Mesenchymal stem cell (in vitro differentiated cells and primary cell): Measurements from ENCODE around the gene PDE11A. TPM values are rescaled to one million over a fixed set of nuclear protein-coding genes. Genes with fewer than 3 reads are reported as not detected.
A peak's percentile ranks its signal among the peaks of the same experiment; 100 is the strongest.

Experiments used
- DNase-seq: peaks from one replicate; pipeline ENCODE4 v3.0.0-alpha.2; 2013
- H2AFZ ChIP-seq: one replicate; pipeline ENCODE4 v1.6.1; 2013; ENCODE audit warnings: low read depth, mild to moderate bottlenecking, control low read depth, inconsistent platforms, low read length, moderate library complexity
- H2AK5ac ChIP-seq: 2 replicates; pipeline ENCODE4 v1.6.1; 2013; ENCODE audit warnings: low read length, moderate library complexity, mild to moderate bottlenecking, inconsistent platforms; ENCODE audit not compliant: severe bottlenecking
- H2BK120ac ChIP-seq: one replicate; pipeline ENCODE4 v1.6.1; 2013; ENCODE audit warnings: low read depth, mild to moderate bottlenecking, inconsistent platforms, low read length, moderate library complexity
- H2BK12ac ChIP-seq, 2 experiments: one replicate each; pipeline ENCODE4 v1.6.1; 2013; ENCODE audit warnings: inconsistent platforms in 2 of 2, low read length in 2 of 2, mild to moderate bottlenecking in 2 of 2, moderate library complexity in 2 of 2, control low read depth in 1 of 2
- H2BK15ac ChIP-seq: one replicate; pipeline ENCODE4 v1.6.1; 2013; ENCODE audit warnings: mild to moderate bottlenecking, low read depth, inconsistent platforms; ENCODE audit not compliant: poor library complexity, severe bottlenecking
- H2BK5ac ChIP-seq: 2 replicates; pipeline ENCODE4 v1.6.1; 2013; ENCODE audit warnings: low read depth, mild to moderate bottlenecking, low read length, control low read depth, inconsistent platforms; ENCODE audit not compliant: poor library complexity, severe bottlenecking
- H3K14ac ChIP-seq, 2 experiments: one replicate each; pipeline ENCODE4 v1.6.1; 2013; ENCODE audit warnings: inconsistent platforms in 2 of 2, low read length in 2 of 2, control low read depth in 1 of 2, mild to moderate bottlenecking in 1 of 2, moderate library complexity in 1 of 2
- H3K18ac ChIP-seq, 2 experiments: one replicate each; pipeline ENCODE4 v1.6.1; 2013; ENCODE audit warnings: inconsistent platforms in 2 of 2, low read length in 2 of 2, control low read depth in 1 of 2, low read depth in 1 of 2, mild to moderate bottlenecking in 1 of 2
- H3K23ac ChIP-seq, 2 experiments: one replicate each; pipeline ENCODE4 v1.6.1; 2013; ENCODE audit warnings: inconsistent platforms in 2 of 2, low read length in 2 of 2, mild to moderate bottlenecking in 2 of 2, moderate library complexity in 2 of 2, control low read depth in 1 of 2
- H3K27ac ChIP-seq: 2 replicates; pipeline ENCODE4 v1.5.1; 2013; ENCODE audit warnings: mild to moderate bottlenecking, moderate library complexity, low read length, control low read depth, inconsistent platforms; ENCODE audit not compliant: poor library complexity, severe bottlenecking
- H3K27me3 ChIP-seq, 2 experiments: 2 replicates each; pipeline versions ENCODE4 v1.6.1 to v1.7.0; 2013; ENCODE audit warnings: low read length in 2 of 2, mild to moderate bottlenecking in 2 of 2, moderate library complexity in 2 of 2, control low read depth in 1 of 2, inconsistent platforms in 1 of 2; ENCODE audit not compliant: control insufficient read depth in 1 of 2, insufficient read depth in 1 of 2
- H3K36me3 ChIP-seq, 2 experiments: 2 replicates each; pipeline versions ENCODE4 v1.6.1 to v1.7.0; 2013; ENCODE audit warnings: low read length in 2 of 2, control low read depth in 1 of 2, inconsistent platforms in 1 of 2, low read depth in 1 of 2, mild to moderate bottlenecking in 1 of 2; ENCODE audit not compliant: insufficient read depth in 2 of 2, control insufficient read depth in 1 of 2
- H3K4ac ChIP-seq, 2 experiments: one replicate each; pipeline ENCODE4 v1.6.1; 2013; ENCODE audit warnings: inconsistent platforms in 2 of 2, low read length in 2 of 2, mild to moderate bottlenecking in 2 of 2, moderate library complexity in 2 of 2, control low read depth in 1 of 2, low read depth in 1 of 2
- H3K4me1 ChIP-seq: 2 replicates; pipeline ENCODE4 v1.6.1; 2013; ENCODE audit warnings: low read depth, low read length, control low read depth; ENCODE audit not compliant: control insufficient read depth, insufficient read depth
- H3K4me2 ChIP-seq: 2 replicates; pipeline ENCODE4 v1.6.1; 2013; ENCODE audit warnings: low read length, mild to moderate bottlenecking, inconsistent platforms; ENCODE audit not compliant: poor library complexity, severe bottlenecking
- H3K4me3 ChIP-seq, 2 experiments: 2 replicates each; pipeline versions ENCODE4 v1.5.1 to v1.7.0; 2013; ENCODE audit warnings: low read length in 2 of 2, mild to moderate bottlenecking in 2 of 2, control low read depth in 1 of 2, low read depth in 1 of 2; ENCODE audit not compliant: insufficient read depth in 1 of 2
- H3K79me1 ChIP-seq: replicated peaks from 2 replicates; pipeline ENCODE4 v1.6.1; 2013; ENCODE audit warnings: mild to moderate bottlenecking, control low read depth, low read length, inconsistent platforms; ENCODE audit not compliant: poor library complexity, severe bottlenecking
- H3K9ac ChIP-seq: 2 replicates; pipeline ENCODE4 v1.7.0; 2013; ENCODE audit warnings: mild to moderate bottlenecking, low read length, moderate library complexity
- H3K9me3 ChIP-seq: 2 replicates; pipeline ENCODE4 v1.7.0; 2013; ENCODE audit warnings: mild to moderate bottlenecking, low read length; ENCODE audit not compliant: control insufficient read depth
- H4K8ac ChIP-seq: one replicate; pipeline ENCODE4 v1.6.1; 2013; ENCODE audit warnings: inconsistent platforms, mild to moderate bottlenecking, low read length, moderate library complexity
- H4K91ac ChIP-seq: one replicate; pipeline ENCODE4 v1.6.1; 2013; ENCODE audit warnings: mild to moderate bottlenecking, low read length, inconsistent platforms
- WGBS: methylation state at CpG from one replicate; pipeline ENCODE4 v1.1.7; 2013; ENCODE audit warnings: mixed read lengths; 5-methylcytosine and 5-hydroxymethylcytosine counted together
- polyA plus RNA-seq, 2 experiments: library from polyadenylated mRNA; stranded (reverse); fragments of 200-250 nt; gene quantifications; one replicate each; pipeline ENCODE4 v1.2.3, GENCODE V29; 2013

The PDE11A gene
- polyA plus RNA-seq (2013, experiment 1 of 2): 0.47 TPM
- 0.42 TPM for polyA plus RNA-seq (2013, experiment 2 of 2)

GRCh38 chr2:178072383-178073301 is at the start of gene PDE11A:
Gene PDE11A, minus strand, starts transcription at chr2:178072777. Its CDS starts 340 bp downstream, at chr2:178072437.
- WGBS: 3% methylated on average over 40 of the region's 44 CpGs

DNA sequence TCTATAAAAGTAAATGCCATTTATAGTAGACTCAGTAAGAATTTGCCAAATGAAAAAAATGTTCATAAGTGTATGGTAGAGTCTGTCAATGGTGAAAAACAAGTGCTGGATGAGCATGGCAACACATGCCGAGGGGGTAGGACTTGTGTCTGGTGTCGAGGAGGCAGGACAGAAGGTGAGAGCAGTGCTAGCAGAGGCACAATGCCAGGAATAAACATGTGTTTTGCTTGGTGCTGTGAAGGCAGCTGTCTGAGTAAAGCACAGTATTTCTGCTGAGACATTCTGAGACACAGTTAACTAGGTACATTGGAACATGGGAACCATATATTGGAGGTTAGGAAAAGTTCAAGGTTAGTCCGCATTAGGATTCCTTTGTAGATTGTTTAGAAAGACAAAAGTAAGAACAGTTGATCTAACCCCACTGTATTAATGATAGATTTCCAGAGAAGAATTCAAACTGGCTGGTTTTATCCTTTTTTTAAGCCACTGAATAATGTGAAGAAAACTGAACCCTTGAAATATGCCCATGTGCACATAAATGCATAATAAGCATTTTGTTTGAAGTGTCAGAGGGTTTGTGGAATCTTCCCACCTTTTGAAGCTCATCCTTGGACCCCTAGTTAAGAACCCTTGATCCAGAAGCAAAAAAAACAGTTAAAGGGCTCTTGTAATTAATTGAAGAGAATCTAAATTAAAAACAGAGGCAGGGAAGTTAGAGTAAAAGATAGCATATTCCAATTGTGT is 46.8 kb upstream of the PDE11A start:
- H2AK5ac ChIP-seq: no peak overlapping the region
- H3K36me3 ChIP-seq: peaks cover under 1 to 79% of the 10 kb centered on the region in 2 experiments
- no peak overlapping the region for H3K9ac ChIP-seq

More at GRCh38 chr2:178072383-178073301, at the start of gene PDE11A:
- H2BK5ac ChIP-seq: no peak within 1 kb of the TSS
- H2AFZ ChIP-seq: peak within 1 kb of the TSS; percentile 98
- H3K4me1 ChIP-seq: peaks cover 8% of the 10 kb centered on the region
- H3K4me3 ChIP-seq: peak within 1 kb of the TSS; percentile 57 to 83
- H3K14ac ChIP-seq: peak within 1 kb of the TSS in 1 of 2 experiments; percentile 58
- no peak within 1 kb of the TSS for H2AK5ac ChIP-seq
- peak; percentile 88 for DNase-seq
- H3K27ac ChIP-seq: peak within 1 kb of the TSS; percentile 24
- H3K36me3 ChIP-seq: no peaks in the 10 kb centered on the region
- H3K27me3 ChIP-seq: peaks cover 0 to 12% of the 10 kb centered on the region in 2 experiments
- H3K79me1 ChIP-seq: no peaks in the 10 kb centered on the region
- peak within 1 kb of the TSS; percentile 38 for H4K8ac ChIP-seq
- no peak within 1 kb of the TSS for H2BK120ac ChIP-seq
- peak within 1 kb of the TSS; percentile 79 for H3K4me2 ChIP-seq
- peak within 1 kb of the TSS; percentile 86 for H3K9ac ChIP-seq
- H3K9me3 ChIP-seq: no peaks in the 10 kb centered on the region
- H2BK12ac ChIP-seq: peak within 1 kb of the TSS; percentile 46 to 70
- H2BK15ac ChIP-seq: no peak within 1 kb of the TSS
- peak within 1 kb of the TSS; percentile 47 to 63 for H3K18ac ChIP-seq
- no peak within 1 kb of the TSS for H4K91ac ChIP-seq
- H3K23ac ChIP-seq: no peak within 1 kb of the TSS
- H3K4ac ChIP-seq: peak within 1 kb of the TSS in 1 of 2 experiments; percentile 47

GRCh38 chr2:178117725-178118124 is 45.1 kb upstream of the PDE11A start:
- no peak overlapping the region for H3K9ac ChIP-seq
- no peak overlapping the region for H2BK15ac ChIP-seq
- peaks cover 0 to 63% of the 10 kb centered on the region in 2 experiments for H3K36me3 ChIP-seq
- no peak overlapping the region for H4K91ac ChIP-seq
- H3K79me1 ChIP-seq: peaks cover 10% of the 10 kb centered on the region
- no peak overlapping the region for H3K4ac ChIP-seq
- no peak overlapping the region for H3K14ac ChIP-seq
- H3K27me3 ChIP-seq: no peaks in the 10 kb centered on the region
- H2AFZ ChIP-seq: no peak overlapping the region
- no peak overlapping the region for H4K8ac ChIP-seq
- H3K4me3 ChIP-seq: no peak overlapping the region
- H2BK12ac ChIP-seq: no peak overlapping the region
- H3K23ac ChIP-seq: no peak overlapping the region
- no peak overlapping the region for H2BK5ac ChIP-seq
- no peak overlapping the region for H3K4me2 ChIP-seq
- H2BK120ac ChIP-seq: no peak overlapping the region
- no peaks in the 10 kb centered on the region for H3K9me3 ChIP-seq
- WGBS: no CpG with 5 or more reads among the region's 1 CpG
- H2AK5ac ChIP-seq: no peak overlapping the region
- no peak overlapping the region for H3K27ac ChIP-seq
- no peak overlapping the region for H3K18ac ChIP-seq
- H3K4me1 ChIP-seq: no peaks in the 10 kb centered on the region
- no peak for DNase-seq

More for the DNA sequence above, 46.8 kb upstream of the PDE11A start:
- no peak overlapping the region for H3K4ac ChIP-seq
- no peak overlapping the region for H3K14ac ChIP-seq
- 98% methylated on average over 2 of the region's 3 CpGs for WGBS
- H2BK120ac ChIP-seq: no peak overlapping the region
- no peak overlapping the region for H3K4me2 ChIP-seq
- no peak overlapping the region for H3K23ac ChIP-seq
- peak overlapping the region; percentile 80 for H4K91ac ChIP-seq
- peaks cover 7% of the 10 kb centered on the region for H3K79me1 ChIP-seq
- no peak for DNase-seq
- no peaks in the 10 kb centered on the region for H3K9me3 ChIP-seq
- H3K4me1 ChIP-seq: no peaks in the 10 kb centered on the region
- no peak overlapping the region for H3K4me3 ChIP-seq
- H2BK15ac ChIP-seq: no peak overlapping the region
- H3K27ac ChIP-seq: no peak overlapping the region
- H2BK5ac ChIP-seq: no peak overlapping the region
- H3K18ac ChIP-seq: no peak overlapping the region
- H4K8ac ChIP-seq: no peak overlapping the region
- H2BK12ac ChIP-seq: no peak overlapping the region
- no peaks in the 10 kb centered on the region for H3K27me3 ChIP-seq
- H2AFZ ChIP-seq: no peak overlapping the region

DNA sequence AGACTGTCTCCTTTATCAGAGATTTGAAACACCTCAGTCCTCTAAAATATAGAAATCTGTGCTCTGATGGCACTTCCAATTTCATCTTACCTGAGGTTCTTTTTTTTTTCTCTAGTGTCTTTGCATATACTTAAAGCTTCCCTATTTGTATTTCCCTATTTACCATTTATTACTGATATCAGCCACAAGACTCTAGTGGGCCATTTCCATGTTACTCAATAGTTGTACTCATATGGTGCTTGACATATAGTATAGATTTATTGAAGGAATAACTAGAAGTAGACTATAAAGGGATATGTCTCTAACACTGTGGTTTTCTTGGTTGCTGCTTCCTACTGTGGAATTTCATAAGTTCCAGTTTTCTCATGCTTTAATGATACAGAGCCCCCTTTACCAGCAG is 42.7 kb upstream of the PDE11A start:
- H2AK5ac ChIP-seq: no peak overlapping the region
- H4K91ac ChIP-seq: no peak overlapping the region
- no peak for DNase-seq
- no peak overlapping the region for H3K4me3 ChIP-seq
- H3K36me3 ChIP-seq: peaks cover 0 to 40% of the 10 kb centered on the region in 2 experiments
- H3K27me3 ChIP-seq: no peaks in the 10 kb centered on the region
- no peak overlapping the region for H2BK5ac ChIP-seq
- H3K9ac ChIP-seq: no peak overlapping the region
- H3K79me1 ChIP-seq: peaks cover 13% of the 10 kb centered on the region
- no peaks in the 10 kb centered on the region for H3K4me1 ChIP-seq
- H3K4ac ChIP-seq: no peak overlapping the region
- H3K4me2 ChIP-seq: no peak overlapping the region
- H2BK15ac ChIP-seq: no peak overlapping the region
- no peak overlapping the region for H3K27ac ChIP-seq
- no peak overlapping the region for H3K14ac ChIP-seq
- no peak overlapping the region for H2BK120ac ChIP-seq
- H3K18ac ChIP-seq: no peak overlapping the region
- no peak overlapping the region for H2AFZ ChIP-seq
- no peak overlapping the region for H2BK12ac ChIP-seq
- H3K23ac ChIP-seq: no peak overlapping the region
- H4K8ac ChIP-seq: no peak overlapping the region
- H3K9me3 ChIP-seq: no peaks in the 10 kb centered on the region
